ENCODE measurements around the gene EEF1A2. TPM values are rescaled to one million over a fixed set of nuclear protein-coding genes. Genes with fewer than 3 reads are reported as not detected.

The EEF1A2 gene
- total RNA-seq, 1 experiment from 2014 or later, result 26.0 TPM

DNA sequence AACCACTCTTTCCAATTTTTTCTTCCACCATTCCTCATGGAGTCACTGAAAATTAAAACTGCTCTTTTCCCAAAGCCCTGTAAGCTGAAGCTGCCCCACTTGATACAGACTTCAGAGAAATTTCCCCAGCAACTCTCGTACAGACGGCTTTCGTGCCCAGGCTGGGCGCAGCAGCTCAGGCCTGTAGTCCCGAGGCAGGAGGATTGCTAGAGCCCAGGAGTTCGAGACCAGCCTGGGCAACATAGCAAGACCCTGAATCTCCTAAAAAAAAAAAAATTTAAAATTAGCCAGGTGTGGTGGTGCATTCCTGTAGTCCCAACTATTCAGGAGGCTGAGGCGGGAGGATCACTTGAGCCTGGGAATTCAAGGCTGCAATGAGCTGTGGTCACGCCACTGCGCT is 28.3 kb upstream of the EEF1A2 start:
- TF ChIP-seq OVOL2 (CRISPR knock-in tag; IDR thresholded peaks at IDR 0.05; ENCODE audit: borderline replicate concordance), result no peak
- no peak for TF ChIP-seq NFYB (CRISPR knock-in tag; conservative IDR thresholded peaks at IDR 0.05; ENCODE audit: low read depth)
- TF ChIP-seq ERG (CRISPR knock-in tag; IDR thresholded peaks at IDR 0.05), result no peak
- no peak for TF ChIP-seq TP53 (CRISPR knock-in tag; IDR thresholded peaks at IDR 0.05)
- TF ChIP-seq KAT7 (CRISPR knock-in tag; IDR thresholded peaks at IDR 0.05; ENCODE audit: borderline replicate concordance), result no peak
- TF ChIP-seq MAX (CRISPR knock-in tag; IDR thresholded peaks at IDR 0.05), result no peak
- no peak for TF ChIP-seq SP1 (CRISPR knock-in tag; conservative IDR thresholded peaks at IDR 0.05)
- TF ChIP-seq FOXP1 (CRISPR knock-in tag; IDR thresholded peaks at IDR 0.05; ENCODE audit: borderline replicate concordance), result no peak
- no peak for TF ChIP-seq TEAD1 (CRISPR knock-in tag; IDR thresholded peaks at IDR 0.05)
- DNase-seq (ENCODE audit: low spot score) (no peak), ATAC-seq (no peak)
- Mint-ChIP-seq H3K36me3 (peaks cover 19% of the 10 kb centered on the region), H3K9me3 (peaks cover 8% of the 10 kb centered on the region; the same call in 1 of the 2 replicates), H3K4me1 (no peaks in the 10 kb centered on the region), H3K27me3 (ENCODE audit: low read depth) (peaks cover 3% of the 10 kb centered on the region; the same call in 1 of the 2 replicates), H3K27ac (no peak overlapping the region), H3K4me3 (no peak overlapping the region)
- CTCF ChIA-PET, result interaction anchor here (0.7 to 2.4 kb wide), 4 partner anchors 11 to 337 kb away, joined by 3 to 8 read pairs (median 4); no protein-coding TSS in a partner anchor
- POLR2A ChIA-PET, result interaction anchor here (1.3 kb wide), 1 partner anchor 30 kb away, joined by 3 read pairs; no protein-coding TSS in a partner anchor

DNA sequence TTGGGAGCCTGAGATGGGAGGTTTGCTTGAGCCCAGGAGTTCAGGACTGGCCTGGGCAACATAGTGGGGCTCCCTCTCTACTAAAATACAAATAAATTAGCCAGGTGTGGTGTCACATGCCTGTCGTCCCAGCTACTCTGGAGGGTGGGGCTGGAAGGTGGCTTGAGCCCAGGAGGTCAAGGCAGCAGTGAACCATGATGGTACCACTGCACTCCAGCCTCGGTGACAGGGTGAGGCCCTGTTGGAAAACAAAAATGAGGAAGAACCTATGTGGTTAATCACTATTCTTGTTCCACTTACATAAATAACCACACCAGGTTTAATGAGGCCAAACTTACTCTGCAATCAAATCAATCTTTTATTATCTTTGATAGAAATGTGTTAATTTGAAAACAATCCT is 27.1 kb upstream of the EEF1A2 start:
- ChIA-PET CTCF (interaction anchor here (2.4 kb wide), 1 partner anchor 29 kb away, joined by 8 read pairs; no protein-coding TSS in a partner anchor), POLR2A (no interaction called here)
- Mint-ChIP-seq H3K9me3 (peaks cover 8% of the 10 kb centered on the region; the same call in 1 of the 2 replicates), H3K36me3 (peaks cover 21% of the 10 kb centered on the region), H3K4me3 (no peak overlapping the region), H3K4me1 (0 out of 2 replicates have a peak, but pooled peaks cover 2% of the 10 kb centered on the region), H3K27me3 (ENCODE audit: low read depth) (peaks cover 3% of the 10 kb centered on the region; the same call in 1 of the 2 replicates), H3K27ac (no peak overlapping the region)
- DNase-seq (ENCODE audit: low spot score) (no peak), ATAC-seq (no peak)
- TF ChIP-seq TEAD1 (CRISPR knock-in tag; IDR thresholded peaks at IDR 0.05) (no peak), TP53 (CRISPR knock-in tag; IDR thresholded peaks at IDR 0.05) (no peak), AR (CRISPR knock-in tag; IDR thresholded peaks at IDR 0.05) (no peak), USF2 (CRISPR knock-in tag; IDR thresholded peaks at IDR 0.05) (no peak), RELA (CRISPR knock-in tag; IDR thresholded peaks at IDR 0.05; ENCODE audit: borderline replicate concordance) (no peak), MLX (CRISPR knock-in tag; IDR thresholded peaks at IDR 0.05) (no peak), PRRX2 (CRISPR knock-in tag; IDR thresholded peaks at IDR 0.05) (no peak), ATF2 (CRISPR knock-in tag; IDR thresholded peaks at IDR 0.05; ENCODE audit: borderline replicate concordance, low read depth) (no peak), FOXJ3 (CRISPR knock-in tag; IDR thresholded peaks at IDR 0.05; ENCODE audit: borderline replicate concordance) (no peak), ZNF423 (CRISPR knock-in tag; IDR thresholded peaks at IDR 0.05) (no peak), ZNF416 (CRISPR knock-in tag; IDR thresholded peaks at IDR 0.05) (no peak), RORB (CRISPR knock-in tag; IDR thresholded peaks at IDR 0.05) (no peak), ZNF138 (CRISPR knock-in tag; conservative IDR thresholded peaks at IDR 0.05) (no peak), GTF2I (CRISPR knock-in tag; conservative IDR thresholded peaks at IDR 0.05) (no peak), ZNF671 (CRISPR knock-in tag; IDR thresholded peaks at IDR 0.05) (no peak), JUN (CRISPR knock-in tag; IDR thresholded peaks at IDR 0.05) (no peak)
- TF ChIP-seq, protein P1, sequence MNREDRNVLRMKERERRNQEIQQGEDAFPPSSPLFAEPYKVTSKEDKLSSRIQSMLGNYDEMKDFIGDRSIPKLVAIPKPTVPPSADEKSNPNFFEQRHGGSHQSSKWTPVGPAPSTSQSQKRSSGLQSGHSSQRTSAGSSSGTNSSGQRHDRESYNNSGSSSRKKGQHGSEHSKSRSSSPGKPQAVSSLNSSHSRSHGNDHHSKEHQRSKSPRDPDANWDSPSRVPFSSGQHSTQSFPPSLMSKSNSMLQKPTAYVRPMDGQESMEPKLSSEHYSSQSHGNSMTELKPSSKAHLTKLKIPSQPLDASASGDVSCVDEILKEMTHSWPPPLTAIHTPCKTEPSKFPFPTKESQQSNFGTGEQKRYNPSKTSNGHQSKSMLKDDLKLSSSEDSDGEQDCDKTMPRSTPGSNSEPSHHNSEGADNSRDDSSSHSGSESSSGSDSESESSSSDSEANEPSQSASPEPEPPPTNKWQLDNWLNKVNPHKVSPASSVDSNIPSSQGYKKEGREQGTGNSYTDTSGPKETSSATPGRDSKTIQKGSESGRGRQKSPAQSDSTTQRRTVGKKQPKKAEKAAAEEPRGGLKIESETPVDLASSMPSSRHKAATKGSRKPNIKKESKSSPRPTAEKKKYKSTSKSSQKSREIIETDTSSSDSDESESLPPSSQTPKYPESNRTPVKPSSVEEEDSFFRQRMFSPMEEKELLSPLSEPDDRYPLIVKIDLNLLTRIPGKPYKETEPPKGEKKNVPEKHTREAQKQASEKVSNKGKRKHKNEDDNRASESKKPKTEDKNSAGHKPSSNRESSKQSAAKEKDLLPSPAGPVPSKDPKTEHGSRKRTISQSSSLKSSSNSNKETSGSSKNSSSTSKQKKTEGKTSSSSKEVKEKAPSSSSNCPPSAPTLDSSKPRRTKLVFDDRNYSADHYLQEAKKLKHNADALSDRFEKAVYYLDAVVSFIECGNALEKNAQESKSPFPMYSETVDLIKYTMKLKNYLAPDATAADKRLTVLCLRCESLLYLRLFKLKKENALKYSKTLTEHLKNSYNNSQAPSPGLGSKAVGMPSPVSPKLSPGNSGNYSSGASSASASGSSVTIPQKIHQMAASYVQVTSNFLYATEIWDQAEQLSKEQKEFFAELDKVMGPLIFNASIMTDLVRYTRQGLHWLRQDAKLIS (CRISPR knock-in tag; IDR thresholded peaks at IDR 0.05; ENCODE audit: borderline replicate concordance), result no peak

Measured in WTC11 (cell line).